GM10266 (cell line): ENCODE measurements around the gene TMEM242.

Experiments used
- DNase-seq: peaks from one replicate; pipeline ENCODE4 v3.0.0; 2012; ENCODE audit errors: extremely low spot score
- CTCF ChIP-seq: IDR thresholded peaks from 2 replicates; pipeline ENCODE4 v1.5.1; 2012; ENCODE audit warnings: mild to moderate bottlenecking, low read depth; ENCODE audit not compliant: control insufficient read depth, insufficient read depth; ENCODE audit errors: missing control alignments

The TMEM242 gene

GRCh38 chr6:157251586-157252247, 71.6 kb downstream of the TMEM242 start:
- TF ChIP-seq CTCF: no peak
- DNase-seq: no peak

GRCh38 chr6:157249826-157250225, 73.5 kb downstream of the TMEM242 start:
- no peak for DNase-seq

GRCh38 chr6:157248264-157248663, 75.1 kb downstream of the TMEM242 start:
- DNase-seq: no peak
- no peak for TF ChIP-seq CTCF

More at GRCh38 chr6:157249826-157250225, 73.5 kb downstream of the TMEM242 start:
- no peak for TF ChIP-seq CTCF

GRCh38 chr6:157246771-157247484, 76.4 kb downstream of the TMEM242 start:
- no peak for DNase-seq
- TF ChIP-seq CTCF: no peak

- DNase-seq: no peak
- no peak for TF ChIP-seq CTCF
Measured at GRCh38 chr6:157246048-157246630, 77.2 kb downstream of the TMEM242 start.

GRCh38 chr6:157245436-157245835, 77.9 kb downstream of the TMEM242 start:
- no peak for TF ChIP-seq CTCF
- no peak for DNase-seq

- no peak for DNase-seq
- TF ChIP-seq CTCF: no peak
Measured at GRCh38 chr6:157244780-157245179, 78.5 kb downstream of the TMEM242 start.
